ENCODE results near the gene TMEM184B.

TMEM184B gene

DNA sequence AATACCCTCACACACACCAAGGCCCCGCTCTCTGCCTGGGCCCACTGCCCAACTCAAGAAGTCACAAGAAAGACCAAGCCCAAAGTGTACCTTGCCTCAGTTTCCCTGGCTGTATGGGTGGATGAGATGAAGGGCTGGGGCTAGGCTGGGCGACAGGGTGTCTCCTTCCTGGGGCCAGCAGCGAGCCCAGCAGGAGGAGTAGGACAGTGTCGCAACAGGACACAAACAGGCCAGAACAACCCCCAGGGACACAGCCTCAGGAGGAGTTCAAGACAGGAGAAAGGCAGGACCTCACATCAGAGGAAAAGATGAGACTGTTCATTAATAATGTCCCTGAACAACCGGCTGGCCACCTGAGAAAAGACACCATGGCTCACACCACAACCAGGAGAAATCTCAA, 31.2 kb upstream of the TMEM184B start:
- TF ChIP-seq, protein P1, sequence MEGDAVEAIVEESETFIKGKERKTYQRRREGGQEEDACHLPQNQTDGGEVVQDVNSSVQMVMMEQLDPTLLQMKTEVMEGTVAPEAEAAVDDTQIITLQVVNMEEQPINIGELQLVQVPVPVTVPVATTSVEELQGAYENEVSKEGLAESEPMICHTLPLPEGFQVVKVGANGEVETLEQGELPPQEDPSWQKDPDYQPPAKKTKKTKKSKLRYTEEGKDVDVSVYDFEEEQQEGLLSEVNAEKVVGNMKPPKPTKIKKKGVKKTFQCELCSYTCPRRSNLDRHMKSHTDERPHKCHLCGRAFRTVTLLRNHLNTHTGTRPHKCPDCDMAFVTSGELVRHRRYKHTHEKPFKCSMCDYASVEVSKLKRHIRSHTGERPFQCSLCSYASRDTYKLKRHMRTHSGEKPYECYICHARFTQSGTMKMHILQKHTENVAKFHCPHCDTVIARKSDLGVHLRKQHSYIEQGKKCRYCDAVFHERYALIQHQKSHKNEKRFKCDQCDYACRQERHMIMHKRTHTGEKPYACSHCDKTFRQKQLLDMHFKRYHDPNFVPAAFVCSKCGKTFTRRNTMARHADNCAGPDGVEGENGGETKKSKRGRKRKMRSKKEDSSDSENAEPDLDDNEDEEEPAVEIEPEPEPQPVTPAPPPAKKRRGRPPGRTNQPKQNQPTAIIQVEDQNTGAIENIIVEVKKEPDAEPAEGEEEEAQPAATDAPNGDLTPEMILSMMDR (IDR thresholded peaks at IDR 0.05; ENCODE audit: borderline replicate concordance, insufficient read depth, low read depth, low read length) = no peak
- no peak overlapping the region for H3K4me3 ChIP-seq (ENCODE audit: low read depth, low read length)

DNA sequence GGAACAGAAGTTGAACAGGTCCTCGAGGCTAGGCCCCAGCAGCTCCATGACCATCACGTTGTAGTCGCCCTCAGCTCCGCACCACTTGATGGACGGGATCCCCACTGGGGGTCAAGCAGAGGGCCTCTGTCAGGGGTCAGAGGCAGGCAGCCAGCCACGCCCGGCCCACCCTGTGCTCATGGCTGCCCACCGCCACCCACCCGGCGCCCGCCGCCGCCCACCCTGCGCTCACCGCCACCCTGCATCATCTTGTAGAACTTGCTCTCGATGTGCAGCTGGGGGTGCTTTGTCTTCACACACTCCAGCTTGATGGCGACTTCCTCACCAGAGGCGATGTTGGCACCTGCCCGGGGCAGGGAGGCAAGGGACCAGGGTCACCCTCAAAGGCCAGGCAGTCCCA, 30.1 kb upstream of the TMEM184B start:
- TF ChIP-seq, protein P1 (IDR thresholded peaks at IDR 0.05; ENCODE audit: borderline replicate concordance, insufficient read depth, low read depth, low read length) = no peak
- H3K4me3 ChIP-seq (ENCODE audit: low read depth, low read length) = no peak overlapping the region

DNA sequence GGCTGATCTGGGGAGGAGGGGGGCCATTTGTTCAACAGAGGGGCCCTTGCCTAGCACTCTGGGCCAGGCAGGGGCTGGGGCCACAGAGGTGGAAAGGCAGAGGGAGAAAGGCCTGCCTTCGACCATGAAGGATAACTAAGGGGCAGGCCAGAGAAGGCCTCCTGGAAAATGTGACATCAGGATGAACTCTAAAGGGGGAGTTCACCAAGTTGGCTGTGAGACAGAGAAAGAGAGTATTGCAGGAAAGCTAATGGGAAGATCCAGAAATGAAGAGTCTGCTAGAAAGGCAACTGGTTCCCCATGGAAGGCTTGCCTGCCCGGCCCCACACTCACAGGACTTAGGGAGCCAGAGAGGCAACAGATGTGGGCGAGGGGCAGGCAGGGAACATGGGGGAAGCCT, 28.1 kb upstream of the TMEM184B start:
- TF ChIP-seq, protein P1 (IDR thresholded peaks at IDR 0.05; ENCODE audit: borderline replicate concordance, insufficient read depth, low read depth, low read length) = no peak

DNA sequence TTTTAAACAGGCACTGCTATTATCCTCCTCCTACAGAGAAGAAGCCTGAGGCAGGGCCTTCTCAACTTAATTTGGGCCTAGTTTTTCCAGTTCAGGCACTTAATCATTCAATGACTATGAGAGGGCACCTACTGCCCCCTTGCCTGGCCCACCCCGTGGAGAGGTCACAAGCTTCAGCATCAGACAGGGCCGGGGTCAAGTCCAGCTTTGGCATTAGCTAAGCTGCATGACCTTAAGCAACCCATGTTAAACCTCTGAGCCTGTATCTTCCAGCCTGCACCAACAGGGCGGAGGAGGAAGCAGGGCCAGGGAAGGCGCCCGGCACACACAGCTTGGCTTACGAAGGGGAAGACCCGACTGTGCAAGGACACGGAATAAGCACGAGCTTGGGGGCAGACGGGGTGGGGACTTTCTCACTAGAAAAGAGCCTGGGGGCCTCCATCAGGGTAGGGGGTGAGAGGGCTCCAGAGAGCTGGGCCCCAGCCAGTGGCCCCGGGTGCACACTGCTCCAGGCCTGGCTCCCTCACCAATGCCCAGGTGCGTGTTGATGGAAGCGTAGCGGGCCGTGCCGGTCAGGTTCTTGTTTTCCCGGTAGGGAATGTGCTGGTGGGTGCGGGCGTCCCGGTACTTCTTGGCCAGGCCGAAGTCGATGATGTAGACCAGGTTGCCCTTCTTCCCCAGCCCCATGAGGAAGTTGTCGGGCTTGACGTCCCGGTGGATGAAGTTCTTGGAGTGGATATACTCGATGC, 27.6 kb upstream of the TMEM184B start:
- no peak overlapping the region for H3K4me3 ChIP-seq (ENCODE audit: low read depth, low read length)
- TF ChIP-seq, protein P1 (IDR thresholded peaks at IDR 0.05; ENCODE audit: borderline replicate concordance, insufficient read depth, low read depth, low read length) = no peak

More for the DNA sequence above, 28.1 kb upstream of the TMEM184B start:
- no peak overlapping the region for H3K4me3 ChIP-seq (ENCODE audit: low read depth, low read length)

DNA sequence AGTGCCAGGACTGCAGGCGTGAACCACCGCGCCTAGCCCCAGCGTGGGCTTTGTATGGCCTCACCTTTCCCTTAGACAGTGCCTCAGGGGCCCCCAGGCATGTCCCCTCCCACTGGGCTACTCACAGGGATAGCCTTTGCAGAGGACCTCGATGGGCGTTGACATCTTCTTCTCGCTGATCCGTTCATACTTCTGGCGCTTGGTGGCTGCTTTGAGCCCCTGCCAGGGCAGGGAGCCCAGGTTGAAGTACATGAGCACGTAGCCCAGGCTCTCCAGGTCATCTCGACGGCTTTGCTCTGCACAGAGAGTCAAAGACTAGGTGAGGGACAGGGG, 26.9 kb upstream of the TMEM184B start:
- TF ChIP-seq, protein P1 (IDR thresholded peaks at IDR 0.05; ENCODE audit: borderline replicate concordance, insufficient read depth, low read depth, low read length) = no peak
- H3K4me3 ChIP-seq (ENCODE audit: low read depth, low read length) = no peak overlapping the region

DNA sequence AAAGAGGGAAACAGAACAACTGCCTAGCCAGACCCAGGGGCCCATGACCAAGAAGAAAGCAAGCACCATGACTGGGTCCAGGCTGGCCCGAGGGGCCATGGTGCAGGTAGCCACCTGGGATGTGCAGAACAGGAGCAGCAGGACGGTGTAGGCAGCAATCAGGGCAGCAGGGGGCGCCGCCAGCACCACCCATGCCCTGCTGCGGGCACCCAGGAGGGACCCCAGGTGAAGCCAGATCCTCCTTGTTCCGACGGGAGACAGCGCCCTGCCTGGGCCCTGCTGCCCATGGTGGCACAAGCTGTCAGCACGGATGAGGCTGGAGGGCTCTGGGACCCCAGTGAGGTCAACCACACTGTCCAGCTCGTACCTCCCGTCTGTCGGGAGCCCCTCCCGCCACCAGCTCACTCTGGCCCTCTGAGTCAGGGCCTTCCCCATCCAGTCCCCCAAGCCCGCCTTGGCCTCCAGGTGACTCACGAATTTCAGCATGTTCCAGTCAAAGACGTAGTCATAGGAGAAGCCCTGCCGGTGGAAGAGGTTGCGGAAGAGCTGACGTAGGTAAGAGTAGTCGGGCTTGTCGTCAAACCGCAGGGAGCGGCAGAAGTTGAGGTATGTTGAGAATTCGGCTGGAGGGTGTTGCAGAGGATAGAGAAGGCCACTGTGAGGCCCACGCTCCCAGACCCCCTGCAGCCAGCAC, 25.6 kb upstream of the TMEM184B start:
- TF ChIP-seq, protein P1 (IDR thresholded peaks at IDR 0.05; ENCODE audit: borderline replicate concordance, insufficient read depth, low read depth, low read length) = peak; percentile 75
- no peak overlapping the region for H3K4me3 ChIP-seq (ENCODE audit: low read depth, low read length)

DNA sequence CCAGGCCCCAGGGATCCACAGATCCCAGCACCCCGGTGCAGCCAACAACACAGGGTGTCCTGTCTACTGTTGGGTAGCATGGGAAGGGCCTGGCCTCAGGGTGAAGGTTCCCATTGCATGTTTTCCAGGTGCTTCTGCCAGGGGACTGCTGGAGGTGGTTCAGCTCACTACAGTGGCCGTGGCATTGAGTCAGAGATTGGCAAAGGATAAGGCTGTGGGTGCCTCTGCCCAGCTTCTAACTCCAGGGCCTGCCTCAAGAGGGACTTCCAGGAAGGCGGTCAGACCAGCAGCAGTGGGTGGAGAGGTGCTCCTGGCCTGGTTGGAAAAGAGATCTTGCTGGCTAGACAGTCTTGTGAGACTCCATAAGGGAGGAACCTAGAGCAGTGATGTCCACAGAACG, 23.6 kb upstream of the TMEM184B start:
- no peak overlapping the region for H3K4me3 ChIP-seq (ENCODE audit: low read depth, low read length)
- TF ChIP-seq, protein P1 (IDR thresholded peaks at IDR 0.05; ENCODE audit: borderline replicate concordance, insufficient read depth, low read depth, low read length) = no peak
